KBM-7 (cell line): ENCODE results near the gene ELAVL1.

Experiments
- DNase-seq: peaks from one replicate; pipeline ENCODE4 v3.0.0-alpha.2; 2015
- in situ Hi-C: fragments of 300-500 bp; cut with MboI; formaldehyde crosslinking; loops from 2 replicates; pipeline ENCODE4 v1.14.3; 2020; ENCODE audit warnings: low sequenced_read_pairs, low pct_unique_long_range_greater_than_20kb, mixed read lengths

ELAVL1 gene

DNA sequence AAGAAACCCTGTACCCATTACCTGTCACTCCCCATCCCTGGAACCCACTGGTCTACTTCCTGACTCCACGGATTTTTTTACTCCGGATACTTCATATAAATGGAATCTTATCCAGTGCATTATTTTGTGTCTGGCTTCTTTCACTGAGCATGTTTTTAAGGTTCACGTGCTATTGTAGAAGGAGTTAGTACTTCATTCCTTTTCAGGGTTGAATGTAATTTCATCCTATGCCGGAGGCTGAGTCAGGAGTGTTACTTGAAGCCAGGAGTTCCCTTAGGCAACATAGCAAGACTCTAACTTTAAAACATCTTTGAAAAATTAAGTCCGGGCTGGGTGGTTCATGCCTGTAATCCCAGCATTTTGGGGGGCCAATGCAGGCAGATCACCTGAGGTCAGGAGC, 17.9 kb upstream of the ELAVL1 start:
- in situ Hi-C loops, result no loop called here
- DNase-seq, result no peak

- no peak for DNase-seq
- in situ Hi-C loops, result no loop called here
These were observed 16.8 kb upstream of the ELAVL1 start for GRCh38 chr19:8022275-8022674.

DNA sequence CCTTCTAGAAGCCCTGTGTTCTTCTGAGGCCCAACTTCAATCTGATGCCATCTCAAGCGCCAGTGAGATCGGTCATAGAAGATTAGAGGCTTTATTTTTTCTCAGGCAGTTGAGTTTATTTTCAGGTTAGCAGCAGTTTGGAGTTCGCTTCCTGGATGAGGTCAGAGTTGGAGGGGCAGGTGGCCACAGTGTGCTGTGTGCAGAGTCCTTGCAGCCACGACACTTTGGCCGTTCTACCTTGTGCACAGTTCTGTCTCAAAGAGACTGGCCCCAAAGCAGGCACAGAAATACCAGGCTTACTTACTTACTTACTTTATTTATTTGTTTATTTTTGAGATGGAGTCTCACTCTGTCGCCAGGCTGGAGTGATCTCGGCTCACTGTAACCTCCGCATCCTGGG, 15.9 kb upstream of the ELAVL1 start:
- DNase-seq, result no peak
- in situ Hi-C loops, result no loop called here

DNA sequence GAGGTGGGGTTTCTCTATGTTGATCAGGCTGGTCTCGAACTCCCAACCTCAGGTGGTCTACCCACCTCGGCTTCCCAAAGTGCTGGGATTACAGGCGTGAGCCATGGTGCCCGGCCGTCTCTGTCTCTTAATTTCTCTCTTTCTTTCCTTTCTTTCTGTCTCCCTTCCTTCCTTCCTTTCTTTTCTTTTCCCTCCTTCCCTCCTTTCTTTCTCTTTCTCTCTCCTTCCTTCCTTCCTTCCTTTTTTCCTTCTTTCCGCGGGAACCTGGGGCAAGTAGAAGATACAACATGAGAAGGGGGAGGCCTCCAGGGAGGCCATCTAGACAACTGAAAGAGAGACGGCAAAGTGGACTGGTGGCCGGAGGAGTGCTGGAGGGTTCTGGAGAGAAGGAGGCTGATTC, 15.2 kb upstream of the ELAVL1 start:
- in situ Hi-C loops, result no loop called here
- no peak for DNase-seq

GRCh38 chr19:8017808-8018207, 12.4 kb upstream of the ELAVL1 start:
- DNase-seq, result peak; percentile 64
- in situ Hi-C loops, result no loop called here

DNA sequence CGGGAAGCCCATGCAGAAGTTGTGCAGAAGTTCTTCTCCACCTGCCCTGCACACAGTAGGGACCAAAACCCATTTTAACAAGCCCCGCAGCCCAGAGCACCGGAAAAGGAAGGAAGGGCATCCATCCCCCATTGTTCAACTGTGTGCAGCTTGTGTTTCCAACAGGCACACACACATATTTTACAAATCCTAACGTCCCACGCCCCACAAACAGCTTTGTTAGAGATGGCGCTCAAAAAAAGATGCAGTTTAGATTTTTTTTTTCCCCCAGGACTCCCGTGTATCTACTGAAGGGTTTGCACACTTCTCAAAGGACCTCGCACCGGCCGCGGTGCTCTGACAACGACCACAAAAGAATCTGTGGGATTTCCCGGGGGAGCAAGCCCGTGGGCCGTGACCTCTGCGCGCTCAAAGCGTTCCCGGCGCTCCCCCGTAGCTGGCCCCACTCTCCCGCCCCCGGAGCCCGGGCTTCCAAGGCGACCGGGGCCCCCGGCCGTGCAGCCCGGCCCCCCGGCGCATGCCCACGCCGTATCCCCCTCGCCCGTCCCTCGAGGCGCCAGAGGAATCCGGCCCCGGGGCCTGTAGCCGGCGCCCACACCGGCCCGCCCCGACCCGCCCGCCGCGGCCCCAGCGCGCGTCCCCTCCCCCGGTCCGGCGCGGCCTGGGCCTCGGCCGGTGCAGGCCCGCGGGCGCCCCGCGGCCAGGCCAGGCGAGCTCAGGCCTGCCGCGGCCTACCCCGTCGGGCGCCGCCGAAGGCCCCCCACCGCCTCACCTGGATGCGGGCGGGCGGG, 523 bp downstream of the ELAVL1 start:
- in situ Hi-C loops, result no loop called here
- peak; percentile 51 for DNase-seq

DNA sequence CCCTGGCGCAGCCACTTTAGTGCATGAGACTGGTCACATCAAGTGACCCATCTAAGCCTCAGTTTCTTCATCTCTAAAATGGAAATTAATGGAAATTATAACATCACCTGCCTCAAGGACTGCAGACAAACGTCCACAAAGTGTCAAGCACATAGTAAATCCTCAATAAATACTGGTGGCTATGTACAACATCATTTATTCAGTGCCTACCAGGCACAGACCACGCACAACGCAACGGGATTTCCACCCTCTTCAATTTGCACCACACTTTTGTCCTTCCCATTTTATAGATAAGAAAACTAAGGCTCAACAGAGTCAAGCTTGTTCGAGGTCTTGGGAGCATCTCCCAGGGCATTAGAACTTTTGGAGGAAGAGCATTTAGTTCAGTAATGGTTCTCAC, 1.4 kb downstream of the ELAVL1 start:
- in situ Hi-C loops, result no loop called here
- DNase-seq, result no peak

DNA sequence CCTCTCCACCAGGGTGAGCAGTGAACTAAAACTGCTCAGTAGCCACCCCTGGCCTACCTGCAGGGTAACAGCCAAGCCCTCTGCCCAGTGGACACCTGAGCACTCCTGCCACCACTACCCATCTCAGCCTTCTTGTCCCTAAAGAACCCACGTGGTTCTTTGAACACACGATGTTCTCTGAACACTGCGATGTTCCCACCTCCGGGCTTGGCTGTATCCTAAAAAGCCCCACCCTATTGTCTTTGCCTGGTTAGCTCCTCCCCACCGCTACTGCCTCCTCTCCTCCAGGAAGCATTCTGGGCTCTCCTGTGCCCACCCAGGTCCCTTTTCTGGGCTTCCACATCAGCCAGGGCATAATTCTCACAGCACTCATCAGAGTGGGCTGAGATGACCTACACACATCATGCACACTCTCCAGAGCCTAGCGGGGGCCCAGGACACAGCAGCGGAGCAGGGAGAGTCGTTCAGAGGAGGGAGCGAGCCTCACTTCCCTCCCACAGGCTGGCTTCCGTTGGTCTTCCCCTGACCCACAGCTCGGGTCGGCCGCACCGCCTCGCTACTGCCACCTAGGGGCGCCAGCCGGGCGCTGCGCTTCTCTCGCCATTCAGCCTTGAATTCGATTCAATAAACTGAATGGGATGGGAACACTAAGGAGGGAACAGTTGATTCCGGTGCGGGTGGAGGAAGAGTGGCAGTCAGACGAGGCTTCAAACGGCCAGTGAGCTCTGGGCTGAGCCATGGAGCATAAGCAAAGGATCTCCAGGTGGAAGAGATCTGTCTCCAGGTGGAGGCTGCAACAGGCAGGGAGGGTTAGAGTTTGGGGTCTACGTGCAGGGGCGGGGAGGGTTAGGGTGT, 3.2 kb downstream of the ELAVL1 start:
- peak; percentile 95 for DNase-seq
- in situ Hi-C loops, result no loop called here

- in situ Hi-C loops, result no loop called here
- no peak for DNase-seq
These were observed 3.8 kb downstream of the ELAVL1 start for GRCh38 chr19:8001651-8001994.

DNA sequence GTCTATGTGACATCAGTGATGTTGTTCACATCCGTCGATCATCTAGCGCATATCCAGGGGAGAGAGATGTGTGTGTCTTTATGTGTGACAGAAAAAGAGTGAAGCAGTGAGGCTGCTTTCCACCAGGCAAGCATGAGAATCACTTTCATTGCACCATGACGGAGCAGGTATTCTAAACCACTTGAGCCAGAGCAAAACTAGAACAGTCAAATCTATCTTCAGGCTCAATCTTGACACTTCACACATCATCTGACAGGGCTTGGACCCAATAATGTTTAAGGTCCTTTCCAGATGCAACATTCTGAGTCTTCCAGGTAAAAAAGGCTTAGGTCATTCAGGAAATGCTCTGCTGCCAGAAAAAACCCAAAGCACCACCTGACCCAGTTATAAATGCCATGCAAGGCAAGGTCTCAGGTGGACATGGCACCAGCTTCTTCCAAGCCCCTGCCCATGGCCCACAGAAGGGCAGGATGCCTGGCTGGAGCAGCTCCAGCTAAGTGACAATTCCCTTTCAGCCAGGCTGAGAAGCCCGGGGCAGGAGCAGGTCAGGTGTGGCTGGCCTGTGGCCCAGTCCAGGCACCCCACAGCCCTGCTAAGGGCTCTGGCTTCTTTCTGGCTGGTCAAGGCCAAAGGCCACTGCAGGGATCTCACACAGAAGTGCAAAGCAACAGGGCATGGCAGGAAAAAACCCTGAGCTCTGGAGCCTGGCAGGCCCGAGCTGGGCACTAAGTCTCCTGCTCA, 5.0 kb downstream of the ELAVL1 start:
- DNase-seq, result no peak
- in situ Hi-C loops, result no loop called here

DNA sequence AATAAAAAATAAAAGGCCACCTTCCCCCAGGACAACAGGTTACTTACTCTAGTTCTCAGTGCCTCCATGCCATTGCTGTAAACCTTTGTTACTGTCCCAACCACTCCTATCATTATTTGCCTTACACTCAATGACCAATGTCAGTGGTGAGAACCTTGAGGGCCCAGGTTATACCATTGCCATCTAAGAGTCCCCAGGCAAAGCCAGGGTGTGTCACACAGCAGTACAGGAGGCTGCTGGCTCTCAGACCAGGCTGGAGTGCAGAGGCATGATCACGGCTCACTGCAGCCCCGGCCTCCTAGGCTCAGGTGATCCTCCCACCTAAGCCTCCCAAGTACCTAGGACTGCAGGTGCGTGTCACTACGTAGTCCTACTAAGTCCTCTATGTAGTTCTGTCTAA, 6.1 kb downstream of the ELAVL1 start:
- in situ Hi-C loops, result no loop called here
- DNase-seq, result no peak

GRCh38 chr19:7997809-7998480, 7.5 kb downstream of the ELAVL1 start:
- in situ Hi-C loops, result no loop called here
- peak; percentile 15 for DNase-seq

- no peak for DNase-seq
- in situ Hi-C loops, result no loop called here
These were observed 8.6 kb downstream of the ELAVL1 start for GRCh38 chr19:7996883-7997282.

DNA sequence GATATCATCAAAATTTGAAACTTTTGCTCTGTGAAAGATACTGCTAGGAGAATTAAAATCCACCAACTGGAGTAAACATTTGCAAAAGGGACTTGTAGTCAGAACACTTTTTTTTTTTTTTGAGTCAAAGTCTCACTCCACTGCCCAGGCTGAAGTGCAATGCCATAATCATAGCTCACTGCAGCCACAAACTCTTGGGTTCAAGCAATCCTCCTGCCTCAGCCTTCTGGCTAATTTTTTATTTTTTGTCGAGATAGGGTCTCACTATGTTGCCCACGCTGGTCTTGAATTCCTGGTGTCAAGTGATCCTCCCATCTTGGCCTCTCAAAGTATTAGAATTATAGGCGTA, 9.7 kb downstream of the ELAVL1 start:
- in situ Hi-C loops, result no loop called here
- DNase-seq, result no peak

DNA sequence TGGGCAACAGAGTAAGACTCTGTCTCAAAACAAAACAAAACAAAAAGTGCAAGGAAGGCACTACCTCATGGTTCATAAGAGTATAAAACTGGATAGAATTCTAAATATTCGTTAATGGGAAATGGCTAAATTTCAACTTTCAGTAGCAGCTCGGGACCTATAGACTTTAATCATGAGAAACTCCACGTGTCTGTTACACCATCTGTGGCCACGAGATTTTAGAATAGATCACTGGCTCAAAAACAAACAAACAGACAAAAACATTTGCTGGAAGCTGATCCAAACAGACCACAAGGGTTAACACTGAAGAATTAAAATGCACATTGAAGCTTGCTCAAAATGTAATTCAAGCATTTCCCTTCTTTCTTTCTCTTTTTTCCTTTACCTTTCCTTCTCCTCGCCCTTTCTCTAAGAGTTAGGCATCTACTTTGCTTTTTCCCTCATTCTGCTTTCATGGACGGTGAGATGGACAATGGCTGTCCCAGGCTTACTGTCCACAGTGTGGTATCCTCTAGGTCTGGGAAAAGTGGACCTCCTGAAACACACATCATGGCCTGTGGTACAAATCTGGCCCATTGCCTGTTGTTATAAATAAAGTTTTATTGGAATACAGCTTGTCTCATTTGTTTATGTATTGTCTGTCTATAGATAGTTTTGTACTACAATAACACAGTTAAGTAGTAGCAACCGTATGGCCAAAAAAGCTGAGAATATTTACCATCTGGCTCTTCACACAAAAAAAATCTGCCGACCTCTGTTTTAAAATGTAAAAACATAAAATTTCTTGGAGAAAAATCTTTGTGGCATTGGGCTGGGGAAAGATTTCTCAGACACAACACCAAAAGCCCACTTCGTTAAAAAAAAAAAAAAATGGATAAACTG, 10.3 kb downstream of the ELAVL1 start:
- DNase-seq, result no peak
- in situ Hi-C loops, result no loop called here

DNA sequence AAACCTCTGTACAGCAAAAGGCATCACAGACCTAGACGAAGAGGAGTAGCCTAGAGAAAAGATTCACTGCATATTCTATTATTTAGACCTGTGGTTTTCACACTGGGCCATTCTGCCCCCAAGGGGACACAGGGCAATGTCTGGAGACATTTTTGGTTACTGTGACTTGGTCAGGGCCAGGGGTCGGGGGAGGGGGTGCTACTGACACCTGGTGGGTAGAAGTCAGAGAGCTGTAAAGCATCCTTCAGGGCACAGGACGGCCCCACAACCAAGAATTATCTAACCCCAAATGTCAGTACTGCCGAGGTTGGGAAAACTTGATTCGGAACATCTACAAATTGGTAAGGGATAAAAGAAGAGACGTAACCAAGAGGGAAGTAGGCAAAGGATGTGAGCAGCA, 11.3 kb downstream of the ELAVL1 start:
- DNase-seq, result no peak
- in situ Hi-C loops, result no loop called here

DNA sequence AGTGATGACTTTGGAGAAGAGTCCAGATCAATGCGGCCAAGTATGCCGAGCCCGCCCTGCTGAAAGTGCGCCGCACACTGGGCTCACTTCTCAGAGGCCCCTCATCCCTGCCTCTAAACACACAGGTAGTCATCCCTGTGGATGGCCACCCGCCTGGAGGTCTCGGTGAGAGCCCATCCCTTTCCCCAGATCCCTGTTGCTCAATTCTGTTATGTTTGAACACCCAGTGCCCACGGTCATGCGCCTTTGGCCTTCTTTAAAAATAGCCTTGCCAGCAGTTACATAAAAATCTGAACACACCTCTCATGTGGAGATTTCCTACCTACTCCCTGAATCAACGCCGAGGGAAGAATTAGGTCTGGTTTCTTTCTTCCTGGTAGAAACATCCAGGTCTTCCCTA, 11.9 kb downstream of the ELAVL1 start:
- in situ Hi-C loops, result no loop called here
- DNase-seq, result no peak

- no peak for DNase-seq
- in situ Hi-C loops, result no loop called here
These were observed 12.9 kb downstream of the ELAVL1 start for GRCh38 chr19:7992575-7992974.
